Stimulated activated CD4-positive, alpha-beta T cell treated with anti-CD3 and anti-CD28 coated beads, TNF-alpha, amount 100 ng/mL, for 1 hour (primary cell): ENCODE measurements around the gene DPY19L2.
"Not testable (repeated sequence)": the region's sequence is repeated elsewhere in the genome, so short reads cannot be mapped to it uniquely, and the experiment has no call there.

Experiments used
- DNase-seq, 3 donors: peaks; one replicate each; pipeline ENCODE4 v3.0.0-alpha.2; 2020; ENCODE audit warnings: low read depth in 3 of 3, low spot score in 1 of 3

The DPY19L2 gene

GRCh38 chr12:63663005-63663404 is 5.3 kb downstream of the DPY19L2 start:
- DNase-seq: not testable (repeated sequence)

- not testable (repeated sequence) for DNase-seq
These were observed 9.8 kb downstream of the DPY19L2 start for GRCh38 chr12:63658501-63658900.

GRCh38 chr12:63656407-63656806 is 11.9 kb downstream of the DPY19L2 start:
- DNase-seq: not testable (repeated sequence)

GRCh38 chr12:63655543-63656257 is 12.6 kb downstream of the DPY19L2 start:
- not testable (repeated sequence) for DNase-seq

- DNase-seq: not testable (repeated sequence)
These were observed 13.8 kb downstream of the DPY19L2 start for GRCh38 chr12:63654481-63654880.

- not testable (repeated sequence) for DNase-seq
These were observed 18.8 kb downstream of the DPY19L2 start for GRCh38 chr12:63649517-63649916.

- not testable (repeated sequence) for DNase-seq
These were observed 24.7 kb downstream of the DPY19L2 start for GRCh38 chr12:63643381-63644140.

GRCh38 chr12:63624258-63624657 is 44.0 kb downstream of the DPY19L2 start:
- not testable (repeated sequence) for DNase-seq

GRCh38 chr12:63615544-63615943 is 52.7 kb downstream of the DPY19L2 start:
- not testable (repeated sequence) for DNase-seq

GRCh38 chr12:63611285-63611684 is 57.0 kb downstream of the DPY19L2 start:
- DNase-seq: not testable (repeated sequence)

GRCh38 chr12:63609281-63609680 is 59.0 kb downstream of the DPY19L2 start:
- DNase-seq: not testable (repeated sequence)

- DNase-seq: not testable (repeated sequence)
These were observed 63.3 kb downstream of the DPY19L2 start for GRCh38 chr12:63604985-63605384.

GRCh38 chr12:63594828-63595227 is 73.5 kb downstream of the DPY19L2 start:
- DNase-seq: not testable (repeated sequence)

- DNase-seq: not testable (repeated sequence)
These were observed 83.9 kb downstream of the DPY19L2 start for GRCh38 chr12:63584426-63584825.

GRCh38 chr12:63583289-63583688 is 85.0 kb downstream of the DPY19L2 start:
- not testable (repeated sequence) for DNase-seq

GRCh38 chr12:63577631-63578030 is 90.7 kb downstream of the DPY19L2 start:
- not testable (repeated sequence) for DNase-seq

GRCh38 chr12:63572038-63572437 is 96.3 kb downstream of the DPY19L2 start:
- not testable (repeated sequence) for DNase-seq

GRCh38 chr12:63558445-63558844 is 109.8 kb downstream of the DPY19L2 start:
- DNase-seq: not testable (repeated sequence)

- DNase-seq: not testable (repeated sequence)
These were observed 116.9 kb downstream of the DPY19L2 start for GRCh38 chr12:63551397-63551796.

- not testable (repeated sequence) for DNase-seq
These were observed 119.3 kb downstream of the DPY19L2 start for GRCh38 chr12:63549034-63549433.

- not testable (repeated sequence) for DNase-seq
These were observed 122.9 kb downstream of the DPY19L2 start for GRCh38 chr12:63545298-63545916.

GRCh38 chr12:63538656-63539055 is 129.6 kb downstream of the DPY19L2 start:
- DNase-seq: not testable (repeated sequence)
